ENCODE data around the gene YTHDC1.
"Not testable (repeated sequence)": the region's sequence is repeated elsewhere in the genome, so short reads cannot be mapped to it uniquely, and the experiment has no call there.

YTHDC1 gene

DNA sequence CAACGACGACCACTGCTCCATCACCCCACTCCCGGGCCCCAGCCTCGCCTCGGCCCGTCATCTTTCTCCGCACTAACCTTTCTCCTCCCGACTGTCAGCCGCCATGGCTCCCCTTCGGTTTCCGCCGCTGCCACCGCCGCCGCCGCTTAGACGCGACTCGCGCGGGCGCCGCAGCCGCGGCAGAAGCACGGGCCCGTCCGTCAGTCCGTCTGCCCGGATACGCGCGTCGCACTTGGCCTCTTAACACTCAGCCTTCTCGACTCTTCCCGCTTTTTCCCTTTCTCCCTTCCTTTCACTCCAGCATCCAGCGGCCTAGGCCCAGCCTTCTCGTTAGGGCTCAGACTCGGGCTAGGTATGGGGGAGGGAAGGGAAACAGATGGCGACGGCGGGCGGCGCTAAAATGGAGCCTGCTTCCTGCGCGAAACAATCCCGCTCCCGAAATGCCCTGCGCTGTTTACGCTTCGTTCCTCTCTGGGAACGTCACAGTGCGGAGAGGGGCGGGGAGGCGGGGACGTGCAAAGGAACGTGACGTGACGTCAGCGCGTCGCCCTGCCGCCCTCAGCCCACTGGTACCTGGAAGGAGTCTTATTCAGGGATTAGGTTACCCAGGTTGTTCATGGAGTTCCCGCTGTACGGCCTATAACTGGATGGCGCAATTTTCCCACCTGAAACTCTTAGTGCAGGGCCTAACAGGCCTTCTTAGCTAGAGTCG is at the start of gene YTHDC1:
Gene YTHDC1 (minus strand): TSS at position 442 of the 712 bp plus-strand sequence. CDS start 337 bp downstream, at position 105.
- DNase-seq, result peak; percentile 86

DNA sequence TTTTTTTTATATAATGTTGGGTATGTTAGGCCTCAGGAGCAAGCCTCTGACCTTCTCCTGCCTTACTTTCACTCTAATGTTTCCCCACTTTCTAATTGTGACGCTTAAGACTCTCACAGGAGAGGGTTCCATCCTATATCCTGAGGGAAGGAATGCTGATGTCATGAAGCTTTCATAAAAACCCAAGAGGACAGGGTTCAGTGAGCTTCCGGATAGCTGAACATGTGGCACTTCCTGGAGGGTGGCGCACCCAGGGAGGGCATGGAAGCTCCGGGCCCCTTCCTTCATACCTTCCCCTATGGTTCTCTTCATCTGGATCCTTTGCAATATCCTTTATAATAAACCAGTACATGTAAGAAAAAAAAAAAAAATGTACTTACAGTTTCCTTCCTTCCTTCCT is 49.4 kb upstream of the YTHDC1 start:
- no peak for DNase-seq

DNA sequence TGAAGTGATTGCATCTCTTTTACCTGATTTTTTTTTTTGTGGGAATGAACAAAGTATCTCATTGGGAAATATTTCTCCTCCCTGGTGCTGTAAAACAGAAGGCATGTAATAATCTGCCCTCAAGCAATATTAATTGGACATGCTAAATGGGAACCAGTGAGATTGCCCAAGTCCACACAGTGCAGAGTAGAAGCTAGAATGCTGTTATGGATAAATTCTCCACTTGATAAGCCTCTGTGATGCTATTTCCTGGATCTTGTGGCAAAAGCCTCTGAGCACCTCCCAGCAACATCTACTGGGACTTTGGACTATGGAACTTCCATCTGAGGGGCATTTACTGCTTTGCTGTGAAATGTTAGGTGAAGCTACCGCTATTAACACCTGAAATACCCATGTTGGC is 46.9 kb upstream of the YTHDC1 start:
- no peak for DNase-seq

DNA sequence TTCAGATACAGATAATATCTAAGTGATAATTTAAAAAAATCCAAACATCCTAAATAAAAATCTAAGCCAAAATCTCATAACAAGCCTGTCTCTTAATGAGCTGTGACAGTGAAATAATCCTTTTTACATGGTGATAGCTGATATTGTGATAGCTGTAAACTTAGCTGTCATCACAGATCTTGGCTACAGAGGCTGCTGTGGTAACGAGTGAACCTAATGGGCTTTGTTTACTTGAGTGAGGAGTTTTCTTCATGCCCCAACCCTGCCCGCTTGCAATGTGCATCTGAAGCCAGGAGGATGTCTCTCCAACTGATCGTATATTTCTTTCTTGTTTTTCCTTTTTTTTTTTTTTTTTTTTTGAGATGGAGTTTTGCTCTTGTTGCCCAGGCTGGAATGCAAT is 41.5 kb upstream of the YTHDC1 start:
- DNase-seq, result no peak

DNA sequence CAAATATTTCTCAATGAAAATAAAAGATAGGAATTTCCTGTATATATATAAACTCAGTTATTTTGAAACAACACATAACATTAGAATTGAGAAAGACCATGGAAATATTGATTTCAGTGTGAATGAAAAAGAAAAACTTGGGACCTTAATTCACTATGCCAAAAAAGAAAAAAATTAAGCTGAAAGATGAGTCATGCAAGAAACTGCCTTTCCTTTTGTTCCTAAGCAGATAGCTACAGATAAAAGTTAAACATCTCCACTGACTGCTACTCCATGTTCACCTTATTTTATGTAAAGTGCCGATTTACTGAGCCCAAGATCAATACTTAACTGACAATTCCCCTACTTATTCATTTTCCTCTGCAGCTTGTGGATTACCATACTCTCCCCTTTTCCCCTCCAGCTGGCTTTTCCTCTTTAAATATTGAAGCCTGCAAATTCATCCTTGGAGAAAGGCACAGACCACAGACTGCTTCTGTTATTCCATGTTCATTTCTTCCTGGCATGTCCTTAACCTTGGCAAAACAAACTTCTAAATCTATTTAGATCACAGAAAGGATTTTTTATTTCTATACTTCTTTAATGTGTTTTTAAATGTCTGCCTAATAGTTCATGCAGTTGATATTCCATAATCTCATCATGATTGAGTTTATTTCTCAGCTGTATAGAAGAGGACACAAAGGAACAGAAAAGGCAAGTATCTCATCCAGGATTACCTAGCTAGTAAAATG is 40.5 kb upstream of the YTHDC1 start:
- DNase-seq, result no peak

DNA sequence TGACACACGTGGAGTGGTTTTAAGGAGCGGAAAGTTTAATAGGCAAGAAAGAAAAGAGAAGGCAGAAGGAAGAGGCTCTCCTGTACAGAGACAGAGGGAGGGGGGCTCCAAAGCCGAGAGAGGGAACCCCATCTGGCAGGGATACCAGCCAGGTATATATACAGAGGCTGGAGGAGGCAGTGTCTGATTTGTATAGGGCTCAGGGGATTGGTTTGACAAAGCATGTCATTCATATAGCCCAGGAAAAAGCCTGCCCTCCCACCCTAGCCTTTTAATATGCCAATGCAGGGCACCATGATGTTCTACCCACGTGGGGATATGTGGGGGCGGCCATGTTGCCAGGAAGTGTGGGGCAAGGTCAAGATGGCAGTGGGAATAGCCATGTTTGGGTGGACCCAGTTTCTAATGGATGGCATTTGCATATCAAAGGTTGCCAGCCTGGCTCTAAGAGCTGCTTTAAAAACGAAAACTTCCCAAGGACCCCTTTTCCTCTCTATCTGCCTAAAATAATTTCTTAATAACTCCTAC is 39.6 kb upstream of the YTHDC1 start:
- DNase-seq, result not testable (repeated sequence)

DNA sequence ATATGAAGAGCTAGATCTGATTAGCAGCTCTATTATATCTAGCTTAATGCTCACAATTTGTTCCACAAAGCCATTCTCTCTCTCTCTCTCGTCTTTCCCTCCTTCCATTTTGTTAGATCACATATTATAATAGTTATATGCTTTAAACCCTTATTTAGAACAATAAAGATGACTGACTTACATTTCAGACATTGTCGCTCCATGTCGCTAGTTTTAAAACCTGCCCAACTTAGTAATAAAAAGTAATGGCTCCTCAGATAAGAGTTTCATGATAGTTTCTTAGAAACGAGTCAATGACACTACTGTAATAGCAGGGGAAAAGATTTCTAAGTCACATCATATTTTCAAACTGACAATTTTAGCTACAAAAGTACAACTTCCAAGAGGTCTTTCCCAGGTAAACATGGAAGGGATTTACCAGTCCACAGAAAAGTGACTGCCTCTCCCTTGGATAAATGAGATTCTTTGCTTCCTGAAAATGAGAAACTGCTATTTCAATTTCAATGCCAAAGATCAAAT is 38.5 kb upstream of the YTHDC1 start:
- DNase-seq, result no peak

DNA sequence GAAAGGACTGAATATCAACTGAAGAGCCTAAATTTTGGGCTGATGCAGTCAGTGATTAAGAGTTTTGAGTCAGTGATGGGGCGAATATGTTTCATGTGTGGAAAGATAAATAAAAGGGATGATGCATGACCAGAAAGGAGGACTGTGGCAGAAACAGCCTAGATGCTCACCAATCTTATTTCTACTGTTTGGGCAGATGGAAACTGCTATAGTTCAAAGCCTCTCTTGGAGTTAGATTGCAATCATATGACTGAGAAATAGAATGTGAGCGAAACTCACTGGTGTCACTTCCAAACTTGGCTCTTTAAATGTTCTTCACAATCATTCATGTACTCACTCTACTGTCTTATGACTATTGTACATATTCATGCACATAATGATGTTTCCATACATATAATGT is 35.4 kb upstream of the YTHDC1 start:
- DNase-seq, result no peak

DNA sequence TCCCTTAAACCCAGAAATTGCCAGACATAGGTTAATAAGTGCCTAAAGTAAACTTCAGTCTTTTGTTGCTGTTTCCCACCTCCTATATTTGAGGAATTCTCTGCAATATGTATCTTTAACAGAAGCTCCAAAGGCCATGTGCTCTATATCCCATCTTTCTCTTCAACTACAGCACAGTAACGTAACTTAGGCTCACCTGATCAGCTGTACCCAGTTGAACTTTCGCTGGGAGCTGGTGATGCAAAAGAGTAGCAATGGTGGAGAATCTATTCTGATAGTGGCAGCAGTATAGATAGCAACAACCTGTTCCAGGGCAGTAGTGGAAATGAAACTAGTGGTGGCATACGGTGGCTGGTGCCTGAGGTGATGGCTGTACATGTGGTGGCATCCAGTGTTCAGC is 33.2 kb upstream of the YTHDC1 start:
- DNase-seq, result no peak

DNA sequence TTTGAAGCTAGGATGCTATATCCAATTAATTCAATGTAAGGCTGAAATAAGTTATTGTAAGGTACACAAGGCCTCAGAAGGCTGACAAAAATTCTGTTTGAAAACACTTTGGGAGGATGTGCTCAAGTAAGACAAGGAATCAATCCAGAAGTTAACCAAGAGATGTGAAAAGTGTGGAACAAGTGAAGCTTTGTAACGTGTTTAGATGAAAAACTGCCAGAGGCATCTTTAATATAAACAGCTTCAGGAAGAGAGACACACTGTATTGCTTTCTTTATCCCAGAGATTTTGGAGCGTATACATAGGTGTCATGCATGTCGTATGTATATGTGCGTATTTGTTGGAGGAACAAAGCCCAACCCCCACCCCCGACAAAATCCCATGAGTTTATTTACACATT is 28.3 kb upstream of the YTHDC1 start:
- DNase-seq, result no peak

DNA sequence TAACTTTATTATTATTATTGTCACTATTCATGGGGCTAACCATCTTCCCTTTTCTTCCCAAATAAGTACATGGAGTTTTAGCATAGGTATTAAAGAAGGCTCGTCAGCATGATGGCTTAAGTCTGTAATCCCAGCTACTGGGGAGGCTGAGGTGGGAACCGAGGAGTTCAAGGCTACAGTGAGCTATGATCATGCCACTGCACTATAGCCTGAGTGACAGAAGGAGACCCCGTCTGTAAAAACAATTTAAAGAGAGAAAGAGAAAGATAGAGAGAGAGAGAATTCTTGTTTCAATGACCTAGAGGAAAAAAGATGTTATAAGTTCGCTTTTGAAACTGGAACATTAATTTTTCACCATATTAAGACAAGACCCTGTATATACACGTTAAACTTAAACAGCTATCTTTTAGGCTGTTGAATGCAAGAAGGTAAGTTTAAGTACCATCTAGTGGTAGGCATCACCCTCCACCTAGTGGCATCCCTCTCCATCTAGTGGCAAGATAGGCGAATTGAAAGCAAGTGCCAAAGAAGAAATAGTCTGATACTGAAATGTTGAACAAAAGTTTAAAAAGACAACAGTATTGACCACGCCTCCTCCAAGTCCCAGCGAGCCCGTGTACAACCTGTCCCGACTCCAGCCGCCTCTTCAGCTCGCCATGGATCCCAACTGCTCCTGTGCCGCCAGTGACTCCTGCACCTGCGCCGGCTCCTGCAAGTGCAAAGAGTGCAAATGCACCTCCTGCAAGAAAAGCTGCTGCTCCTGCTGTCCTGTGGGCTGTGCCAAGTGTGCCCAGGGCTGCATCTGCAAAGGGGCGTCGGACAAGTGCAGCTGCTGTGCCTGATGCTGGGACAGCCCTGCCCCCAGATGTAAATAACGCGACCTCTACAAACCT is 26.0 kb upstream of the YTHDC1 start:
- peak; percentile 13 for DNase-seq

DNA sequence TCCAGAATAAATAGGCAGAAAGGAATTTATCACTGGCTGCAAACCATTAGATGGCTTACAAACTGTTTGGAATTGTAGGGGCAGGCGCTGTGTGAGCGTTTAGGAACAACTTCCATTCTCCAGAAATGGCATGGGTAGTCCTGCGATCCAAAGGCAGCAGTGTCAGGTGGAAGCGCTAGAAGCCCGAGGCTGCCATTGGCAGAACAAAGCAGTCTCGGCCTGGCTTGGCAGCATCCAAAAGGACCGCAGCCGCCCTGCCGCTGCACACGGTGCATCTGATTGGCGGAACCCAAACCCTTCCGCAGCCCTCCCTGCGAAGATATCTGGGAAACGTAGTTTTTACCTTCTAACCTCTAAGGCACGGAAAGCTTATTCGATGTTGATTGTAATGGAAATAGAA is 23.6 kb upstream of the YTHDC1 start:
- DNase-seq, result no peak

DNA sequence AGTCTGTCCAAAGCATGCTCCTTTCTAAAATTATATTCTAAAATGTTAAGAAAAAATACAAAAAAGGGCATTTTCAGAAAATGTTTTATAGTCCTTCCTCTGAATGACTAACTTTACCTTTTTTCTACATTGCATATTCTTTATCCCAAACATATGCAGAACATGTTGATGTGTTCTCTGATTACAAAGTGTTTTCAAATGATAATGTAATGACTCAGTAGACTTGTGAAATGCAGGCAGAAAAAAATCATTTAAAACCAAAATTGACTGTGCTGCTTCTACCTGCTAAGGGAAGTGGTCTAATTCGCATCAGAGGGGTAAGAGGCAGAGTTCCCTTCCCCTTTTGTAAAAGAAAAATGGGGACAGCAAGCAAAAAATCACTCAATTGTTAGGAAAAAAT is 22.7 kb upstream of the YTHDC1 start:
- no peak for DNase-seq

DNA sequence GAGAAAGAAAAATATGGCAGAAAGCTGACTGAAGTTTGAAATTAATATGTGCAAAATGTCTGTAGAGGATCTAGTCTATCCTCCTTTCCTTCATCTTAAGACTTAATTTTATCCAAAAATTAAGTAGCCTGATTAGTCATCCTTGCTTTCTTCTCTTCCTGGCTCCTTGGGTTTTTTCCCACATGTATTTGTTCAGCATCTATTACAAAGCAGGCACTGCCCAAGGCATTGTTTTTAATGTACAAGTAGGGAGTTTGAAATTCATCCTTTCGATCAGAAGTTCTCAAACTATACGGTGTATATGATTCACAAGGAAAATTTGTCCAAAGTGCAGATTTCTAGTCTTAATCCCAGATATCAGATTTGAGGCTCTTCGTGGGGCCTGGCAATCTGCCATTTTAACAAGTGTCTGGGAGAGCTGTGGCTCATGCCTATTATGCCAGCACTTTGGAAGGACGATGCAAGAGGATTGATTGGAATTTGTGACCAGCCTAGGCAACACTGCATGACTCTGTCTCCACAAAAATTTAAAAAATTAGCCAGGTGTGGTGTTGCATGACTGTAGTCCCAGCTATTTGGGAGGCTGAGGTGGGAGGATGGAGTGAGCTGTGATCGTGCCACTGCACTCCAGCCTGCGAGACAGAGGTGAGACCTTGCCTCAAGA is 19.4 kb upstream of the YTHDC1 start:
- DNase-seq, result no peak

DNA sequence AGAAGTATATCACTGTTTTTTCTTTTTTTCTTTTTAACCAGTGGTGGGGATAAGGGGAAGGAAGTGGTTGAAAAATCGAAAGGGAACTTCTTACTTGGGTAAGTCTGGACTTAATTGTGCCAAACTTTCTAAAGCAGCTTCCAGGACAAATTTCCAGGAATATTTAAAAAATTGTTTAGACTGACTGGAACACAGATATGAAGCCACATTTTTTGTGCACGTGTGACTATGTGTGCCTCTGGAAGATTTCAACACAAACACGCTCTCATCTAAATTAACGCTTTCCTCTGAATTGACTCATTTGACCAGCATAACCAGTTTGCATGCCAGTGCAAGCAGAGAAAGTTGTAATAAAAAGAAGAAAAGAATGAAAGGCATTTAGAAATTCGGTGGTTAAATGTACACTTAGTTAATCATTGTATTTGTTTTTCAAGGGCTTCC is 18.8 kb upstream of the YTHDC1 start:
- DNase-seq, result no peak

DNA sequence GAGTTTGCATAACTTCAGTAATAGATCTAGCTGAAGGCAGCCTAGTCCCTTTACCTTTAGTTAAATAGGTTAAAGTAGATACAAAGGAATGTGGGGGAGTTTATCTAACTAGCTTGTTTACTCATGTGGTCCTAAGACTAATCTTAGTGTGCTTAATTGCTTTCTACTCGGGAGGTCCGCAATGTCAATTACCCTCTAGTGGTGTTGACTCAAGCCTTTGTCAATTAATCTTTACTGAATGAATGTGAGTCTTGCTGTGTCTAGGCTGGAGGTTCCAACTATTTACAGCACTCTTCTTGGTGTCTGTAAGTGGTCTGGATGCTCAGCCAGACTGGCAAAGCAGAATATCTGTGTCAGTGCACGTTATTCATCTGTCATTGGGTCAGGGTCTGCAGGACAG is 17.9 kb upstream of the YTHDC1 start:
- no peak for DNase-seq

DNA sequence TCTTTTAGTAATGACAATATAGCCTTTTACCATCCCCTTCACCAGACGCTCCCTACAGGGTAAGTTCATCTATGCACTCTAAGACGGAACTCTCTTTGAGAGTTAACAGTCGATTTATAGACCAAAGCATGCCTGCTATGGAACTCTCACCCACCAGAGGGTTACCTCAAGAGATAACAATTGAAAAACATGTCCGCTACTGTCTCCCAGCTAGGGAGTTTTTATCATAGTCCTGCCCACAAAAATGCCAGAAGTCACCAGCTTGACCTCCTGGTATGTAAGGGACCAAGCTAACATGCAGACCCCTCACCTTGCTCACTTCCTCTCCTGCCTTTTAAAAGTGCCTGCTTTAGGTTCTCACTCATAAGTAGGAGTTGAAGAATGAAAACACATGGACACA is 16.7 kb upstream of the YTHDC1 start:
- DNase-seq, result no peak

DNA sequence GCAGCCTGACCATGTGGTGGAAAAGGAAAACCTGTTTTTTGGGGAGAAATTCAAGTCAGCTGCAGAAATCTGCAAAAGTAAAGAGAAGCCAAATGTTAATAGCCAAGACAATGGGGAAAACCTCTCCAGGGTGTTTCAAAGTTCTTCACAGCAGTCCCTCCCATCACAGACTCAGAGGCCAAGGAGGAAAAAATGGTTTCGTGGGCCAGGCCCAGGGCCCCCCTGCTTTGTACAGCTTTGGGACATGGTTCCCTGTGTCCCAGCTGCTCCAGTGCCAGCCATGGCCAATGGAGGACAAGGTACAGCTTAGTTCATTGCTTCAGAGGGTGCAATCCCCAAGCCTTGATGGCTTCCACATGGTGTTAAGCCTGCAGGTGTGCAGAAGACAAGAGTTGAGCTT is 15.2 kb upstream of the YTHDC1 start:
- DNase-seq, result no peak

DNA sequence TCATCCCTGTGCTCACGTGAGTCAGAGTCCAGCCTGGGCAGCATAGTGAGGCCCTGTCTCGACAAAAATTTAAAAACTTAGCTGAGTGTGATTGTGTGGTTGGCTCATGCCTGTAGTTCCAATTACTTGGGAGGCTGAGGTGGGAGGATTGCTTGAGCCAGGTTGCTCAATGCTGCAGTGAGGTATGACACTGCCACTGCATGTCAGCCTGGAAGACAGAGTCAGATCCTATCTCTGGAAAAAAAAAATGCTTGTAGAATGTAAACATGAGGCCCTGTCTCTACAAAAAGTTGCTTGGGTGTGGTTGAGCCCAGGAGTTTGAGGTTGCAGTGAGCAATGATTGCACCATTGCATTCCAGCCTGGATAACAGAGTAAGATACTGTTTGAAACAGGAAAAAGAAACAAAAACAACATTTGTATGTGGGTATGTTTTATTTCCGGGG is 11.3 kb upstream of the YTHDC1 start:
- DNase-seq, result no peak

DNA sequence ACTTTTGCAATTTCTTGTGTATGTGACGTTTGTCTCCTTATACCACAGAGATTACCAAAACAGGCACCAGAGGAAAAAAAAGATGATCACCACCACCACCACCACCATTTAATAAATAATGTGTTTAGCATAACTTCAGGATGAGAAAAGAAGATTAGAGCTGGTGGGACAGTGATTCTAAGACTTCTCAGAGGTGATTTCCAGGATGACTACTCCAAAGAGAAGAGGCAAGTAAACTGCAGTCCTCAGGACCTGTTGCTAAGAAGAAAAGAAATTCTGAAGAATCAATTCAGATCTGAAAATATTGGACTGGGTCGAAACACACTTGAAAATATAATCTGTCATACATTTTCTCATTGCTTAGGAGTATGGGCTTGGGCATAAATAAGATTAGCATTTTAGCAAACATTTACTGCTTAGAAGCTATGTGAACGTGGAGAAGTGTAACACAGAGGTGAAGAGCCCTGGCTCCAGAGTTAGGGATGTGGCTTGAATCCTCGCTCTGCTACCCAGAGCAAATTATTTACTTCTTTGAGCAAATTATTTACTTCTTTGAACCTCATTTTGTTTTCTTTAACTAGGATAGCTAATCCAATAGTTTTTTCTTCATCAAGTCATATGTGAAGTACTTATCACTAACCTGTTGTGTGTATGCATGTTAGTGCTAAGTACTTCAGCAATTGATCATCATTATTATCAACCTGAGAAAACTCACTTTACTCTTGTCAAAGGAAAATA is 10.5 kb upstream of the YTHDC1 start:
- no peak for DNase-seq

DNA sequence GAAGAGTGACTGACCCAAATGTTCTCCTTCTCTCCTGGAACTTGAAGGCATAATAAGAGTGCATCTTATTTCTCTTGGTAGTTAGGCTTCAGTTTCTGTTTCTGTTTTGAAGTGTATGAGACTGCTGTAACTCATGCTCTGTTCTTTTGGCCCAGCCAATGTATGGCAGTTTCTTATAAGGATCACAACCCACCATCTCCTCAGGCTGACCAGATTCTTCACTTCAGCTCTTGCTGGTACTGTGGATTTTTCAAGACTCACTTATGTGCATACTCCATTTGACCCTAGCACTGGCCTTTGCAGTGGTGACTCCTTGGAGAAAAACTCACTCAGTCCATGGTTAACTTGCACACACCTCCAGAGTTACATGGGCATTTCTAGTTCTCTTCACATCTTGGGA is 9.6 kb upstream of the YTHDC1 start:
- no peak for DNase-seq

DNA sequence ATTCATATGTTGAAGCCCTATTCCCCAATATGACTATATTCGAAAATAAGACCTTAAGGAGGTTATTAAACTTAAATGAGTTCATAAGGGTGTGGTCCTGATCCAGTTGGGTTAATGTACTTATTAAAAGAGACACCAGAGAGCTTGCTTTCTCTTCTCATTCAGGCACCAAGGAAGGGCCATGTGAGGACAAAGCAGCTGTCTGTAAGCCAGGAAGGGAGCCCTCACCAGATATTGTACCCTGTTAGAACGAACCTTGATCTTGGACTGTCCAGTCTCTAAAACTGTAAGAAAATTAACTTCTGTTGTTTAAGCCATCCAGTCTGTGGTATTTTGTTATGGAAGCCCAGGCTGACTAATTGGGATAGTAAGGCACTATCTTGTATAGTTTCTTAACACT is 9.1 kb upstream of the YTHDC1 start:
- no peak for DNase-seq
